Measurements from ENCODE around the gene WWC2. TPM values are rescaled to one million over a fixed set of nuclear protein-coding genes. Genes with fewer than 3 reads are reported as not detected.

The WWC2 gene
- 67.3 TPM for total RNA-seq

- intact Hi-C loops (cut with DNase I): no loop called here
- peak; percentile 95 for ATAC-seq
- peak; percentile 91 for DNase-seq (ENCODE audit: low spot score)
Measured at GRCh38 chr4:183098723-183099536, at the start of gene WWC2. Gene WWC2, plus strand, starts transcription at chr4:183099257. Its CDS starts 235 bp downstream, at chr4:183099492.

- no peak for ATAC-seq
- intact Hi-C loops (cut with DNase I): loop anchor here (5.0 kb wide), 1 partner anchor 441 kb away; no protein-coding TSS in a partner anchor
- no peak for DNase-seq (ENCODE audit: low spot score)
Measured at GRCh38 chr4:183053681-183054080, 45.4 kb upstream of the WWC2 start.

- DNase-seq (ENCODE audit: low spot score) (no peak), ATAC-seq (no peak)
- intact Hi-C loops (cut with DNase I): no loop called here
Measured at GRCh38 chr4:183057255-183057654, 41.8 kb upstream of the WWC2 start.

GRCh38 chr4:183059797-183060196 lies 39.3 kb upstream of the WWC2 start:
- ATAC-seq (no peak), DNase-seq (ENCODE audit: low spot score) (no peak)
- intact Hi-C loops (cut with DNase I): no loop called here

GRCh38 chr4:183068502-183068901 lies 30.6 kb upstream of the WWC2 start:
- intact Hi-C loops (cut with DNase I): no loop called here
- ATAC-seq (no peak), DNase-seq (ENCODE audit: low spot score) (no peak)

GRCh38 chr4:183071222-183071621 lies 27.8 kb upstream of the WWC2 start:
- DNase-seq (ENCODE audit: low spot score): no peak
- intact Hi-C loops (cut with DNase I): no loop called here
- no peak for ATAC-seq

- ATAC-seq: no peak
- intact Hi-C loops (cut with DNase I): no loop called here
Measured at GRCh38 chr4:183072176-183072575, 26.9 kb upstream of the WWC2 start.

GRCh38 chr4:183073838-183074145 lies 25.3 kb upstream of the WWC2 start:
- no peak for DNase-seq (ENCODE audit: low spot score)
- no peak for ATAC-seq
- intact Hi-C loops (cut with DNase I): no loop called here

More at GRCh38 chr4:183072176-183072575, 26.9 kb upstream of the WWC2 start:
- DNase-seq (ENCODE audit: low spot score): no peak

GRCh38 chr4:183074288-183074990 lies 24.6 kb upstream of the WWC2 start:
- intact Hi-C loops (cut with DNase I): no loop called here
- DNase-seq (ENCODE audit: low spot score) (no peak), ATAC-seq (no peak)

GRCh38 chr4:183078634-183079033 lies 20.4 kb upstream of the WWC2 start:
- DNase-seq (ENCODE audit: low spot score): no peak
- intact Hi-C loops (cut with DNase I): loop anchor here (2.0 kb wide), 1 partner anchor 178 kb away; no protein-coding TSS in a partner anchor
- no peak for ATAC-seq

- ATAC-seq (peak; percentile 22), DNase-seq (ENCODE audit: low spot score) (no peak)
- intact Hi-C loops (cut with DNase I): no loop called here
Measured at GRCh38 chr4:183080372-183081115, 18.5 kb upstream of the WWC2 start.

GRCh38 chr4:183081116-183081469 lies 18.0 kb upstream of the WWC2 start:
- ATAC-seq: peak; percentile 42
- intact Hi-C loops (cut with DNase I): no loop called here
- no peak for DNase-seq (ENCODE audit: low spot score)

GRCh38 chr4:183082053-183082452 lies 17.0 kb upstream of the WWC2 start:
- DNase-seq (ENCODE audit: low spot score) (no peak), ATAC-seq (no peak)
- intact Hi-C loops (cut with DNase I): no loop called here

GRCh38 chr4:183094393-183095198 lies 4.5 kb upstream of the WWC2 start:
- ATAC-seq: no peak
- intact Hi-C loops (cut with DNase I): loop anchor here (5.0 kb wide), 1 partner anchor 173 kb away; no protein-coding TSS in a partner anchor

GRCh38 chr4:183095199-183095512 lies 3.9 kb upstream of the WWC2 start:
- ATAC-seq: no peak
- DNase-seq (ENCODE audit: low spot score): no peak
- intact Hi-C loops (cut with DNase I): no loop called here

More at GRCh38 chr4:183094393-183095198, 4.5 kb upstream of the WWC2 start:
- DNase-seq (ENCODE audit: low spot score): no peak

GRCh38 chr4:183096276-183096965 lies 2.6 kb upstream of the WWC2 start:
- ATAC-seq: no peak
- intact Hi-C loops (cut with DNase I): no loop called here
- DNase-seq (ENCODE audit: low spot score): no peak

- intact Hi-C loops (cut with DNase I): no loop called here
- DNase-seq (ENCODE audit: low spot score) (peak; percentile 66), ATAC-seq (peak; percentile 35)
Measured at GRCh38 chr4:183097231-183098018, 1.6 kb upstream of the WWC2 start.
